GM23338 (cell line): ENCODE measurements around the gene XIRP2. TPM values are rescaled to one million over a fixed set of nuclear protein-coding genes. Genes with fewer than 3 reads are reported as not detected.

ENCODE experiments used
- ATAC-seq: fragments of 200-7000 bp; cut with Tn5 transposase; 3 replicates; pipeline ENCODE4 v1.9.1; 2020
- DNase-seq: peaks from one replicate; pipeline ENCODE4 v3.0.0-alpha.2; 2015; ENCODE audit warnings: low spot score
- H2AFZ ChIP-seq: fragments of 200-600 bp; sonication (generic); 2 replicates; pipeline ENCODE4 v1.8.0; 2016; ENCODE audit warnings: antibody characterized with exemption, mild to moderate bottlenecking, moderate library complexity
- H3F3A ChIP-seq: fragments of 200-600 bp; sonication (generic); replicated peaks from 2 replicates; pipeline ENCODE4 v1.8.0; 2017; ENCODE audit warnings: antibody characterized with exemption, mixed run types, low read depth
- H3K27ac ChIP-seq: fragments of 200-600 bp; sonication (generic); 2 replicates; pipeline ENCODE4 v1.6.1; 2016; ENCODE audit warnings: low read depth
- H3K27me3 ChIP-seq: fragments of 200-600 bp; sonication (generic); 2 replicates; pipeline ENCODE4 v1.8.0; 2016; ENCODE audit warnings: mild to moderate bottlenecking, mixed run types, moderate library complexity; ENCODE audit not compliant: insufficient read depth
- H3K36me3 ChIP-seq: fragments of 200-600 bp; sonication (generic); 2 replicates; pipeline ENCODE4 v1.8.0; 2016; ENCODE audit warnings: mild to moderate bottlenecking; ENCODE audit not compliant: insufficient read depth
- H3K4me1 ChIP-seq: fragments of 200-600 bp; sonication (generic); 2 replicates; pipeline ENCODE4 v1.8.0; 2016; ENCODE audit warnings: mild to moderate bottlenecking, moderate library complexity; ENCODE audit not compliant: insufficient read depth
- H3K4me2 ChIP-seq: fragments of 200-600 bp; sonication (generic); 2 replicates; pipeline ENCODE4 v1.7.1; 2017; ENCODE audit warnings: mixed run types
- H3K4me3 ChIP-seq: fragments of 200-600 bp; sonication (generic); 2 replicates; pipeline ENCODE4 v1.6.1; 2016; ENCODE audit warnings: mixed run types
- H3K79me2 ChIP-seq: fragments of 200-600 bp; sonication (generic); replicated peaks from 2 replicates; pipeline ENCODE4 v1.8.0; 2017; ENCODE audit warnings: mild to moderate bottlenecking; ENCODE audit not compliant: insufficient read depth
- H3K9me2 ChIP-seq: fragments of 200-600 bp; sonication (generic); 2 replicates; pipeline ENCODE4 v1.8.0; 2017; ENCODE audit not compliant: insufficient read depth
- H4K20me1 ChIP-seq: fragments of 200-600 bp; sonication (generic); replicated peaks from 2 replicates; pipeline ENCODE4 v1.8.0; 2017; ENCODE audit warnings: mild to moderate bottlenecking; ENCODE audit not compliant: insufficient read depth
- H3K27ac Mint-ChIP-seq: 2 replicates; pipeline ENCODE4 v1.8.0; 2020; ENCODE audit warnings: inconsistent platforms, mild to moderate bottlenecking, moderate library complexity, mixed read lengths
- H3K27me3 Mint-ChIP-seq: 3 replicates; pipeline ENCODE4 v1.8.0; 2022; ENCODE audit warnings: low read depth, mild to moderate bottlenecking, moderate library complexity, mixed read lengths, inconsistent platforms; ENCODE audit not compliant: insufficient read depth, poor library complexity
- H3K36me3 Mint-ChIP-seq: 3 replicates; pipeline ENCODE4 v1.8.0; 2021; ENCODE audit warnings: low read depth, mild to moderate bottlenecking, inconsistent platforms, moderate library complexity, mixed read lengths
- H3K4me1 Mint-ChIP-seq: 3 replicates; pipeline ENCODE4 v1.8.0; 2020; ENCODE audit warnings: mild to moderate bottlenecking, inconsistent platforms, mixed read lengths
- H3K4me3 Mint-ChIP-seq: 3 replicates; pipeline ENCODE4 v1.8.0; 2021; ENCODE audit warnings: moderate library complexity, mild to moderate bottlenecking, inconsistent platforms, mixed read lengths
- H3K9me3 Mint-ChIP-seq: 3 replicates; pipeline ENCODE4 v1.8.0; 2020; ENCODE audit warnings: moderate library complexity, mild to moderate bottlenecking, inconsistent platforms, mixed read lengths
- CREB1 ChIP-seq: fragments of 250-450 bp; sonication (Bioruptor Pico); IDR thresholded peaks from 2 replicates; pipeline ENCODE4 v1.5.0; 2020; ENCODE audit warnings: low read depth, mild to moderate bottlenecking, moderate library complexity
- ETS1 ChIP-seq: IDR thresholded peaks from 2 replicates; pipeline ENCODE4 v1.6.1; 2016; ENCODE audit warnings: antibody characterized with exemption
- EZH2 ChIP-seq: fragments of 200-600 bp; sonication (generic); IDR thresholded peaks from one replicate; pipeline ENCODE4 v1.8.0; 2017; ENCODE audit warnings: antibody characterized with exemption, mild to moderate bottlenecking, low read depth; ENCODE audit not compliant: unreplicated experiment
- EZH2phosphoT487 ChIP-seq: fragments of 200-600 bp; sonication (generic); IDR thresholded peaks from one replicate; pipeline ENCODE4 v1.8.1; 2018; ENCODE audit warnings: antibody characterized with exemption; ENCODE audit not compliant: unreplicated experiment
- JUNB ChIP-seq: IDR thresholded peaks from one replicate; pipeline ENCODE4 v1.6.1; 2016; ENCODE audit warnings: antibody characterized with exemption; ENCODE audit not compliant: unreplicated experiment
- NANOG ChIP-seq: IDR thresholded peaks from 2 replicates; pipeline ENCODE4 v1.6.1; 2016; ENCODE audit warnings: antibody characterized with exemption, borderline replicate concordance
- POLR2AphosphoS5 ChIP-seq: IDR thresholded peaks from 2 replicates; pipeline ENCODE4 v1.6.1; 2016; ENCODE audit warnings: antibody characterized with exemption, low read depth
- REST ChIP-seq: IDR thresholded peaks from one replicate; pipeline ENCODE4 v1.6.1; 2018; ENCODE audit warnings: antibody characterized with exemption; ENCODE audit not compliant: unreplicated experiment
- ZNF114 ChIP-seq: fragments of 250-450 bp; sonication (Bioruptor Pico); IDR thresholded peaks from 2 replicates; pipeline ENCODE4 v1.5.0; 2020; ENCODE audit warnings: mild to moderate bottlenecking, moderate library complexity
- ZNF331 ChIP-seq: fragments of 250-450 bp; sonication (Bioruptor Pico); IDR thresholded peaks from 2 replicates; pipeline ENCODE4 v1.5.0; 2020; ENCODE audit warnings: low read depth, mild to moderate bottlenecking, moderate library complexity
- ZNF462 ChIP-seq: fragments of 250-450 bp; sonication (Bioruptor Pico); IDR thresholded peaks from 2 replicates; pipeline ENCODE4 v1.5.0; 2020; ENCODE audit warnings: mild to moderate bottlenecking, moderate library complexity
- polyA plus RNA-seq: library from polyadenylated mRNA; unstranded; fragments of >200 nt; fragmentation: Nextera tagmentation; extraction: Ambion mirVana; gene quantifications from 2 replicates; pipeline ENCODE4 v1.2.1, GENCODE V29; 2016
- total RNA-seq: library from RNA; depleted of rRNA; stranded (reverse); fragments of >200 nt; shearing (Covaris generic); gene quantifications from 2 replicates; pipeline ENCODE4 v1.2.3, GENCODE V29; 2014
- TF ChIP-seq, protein P1 (sequence below), 2 experiments: fragments of 200-600 bp in 1 of 2; sonication (generic) in 1 of 2; conservative IDR thresholded peaks; 2 replicates each; pipeline versions ENCODE4 v1.5.1 to v1.6.1; 2016 to 2017; ENCODE audit warnings: antibody characterized with exemption in 2 of 2, low read depth in 2 of 2, mild to moderate bottlenecking in 2 of 2, moderate library complexity in 1 of 2

The XIRP2 gene
- total and polyA plus RNA-seq, 2 experiments from 2014 or later = 0.17 to 0.31 TPM

- TF ChIP-seq, protein P1, sequence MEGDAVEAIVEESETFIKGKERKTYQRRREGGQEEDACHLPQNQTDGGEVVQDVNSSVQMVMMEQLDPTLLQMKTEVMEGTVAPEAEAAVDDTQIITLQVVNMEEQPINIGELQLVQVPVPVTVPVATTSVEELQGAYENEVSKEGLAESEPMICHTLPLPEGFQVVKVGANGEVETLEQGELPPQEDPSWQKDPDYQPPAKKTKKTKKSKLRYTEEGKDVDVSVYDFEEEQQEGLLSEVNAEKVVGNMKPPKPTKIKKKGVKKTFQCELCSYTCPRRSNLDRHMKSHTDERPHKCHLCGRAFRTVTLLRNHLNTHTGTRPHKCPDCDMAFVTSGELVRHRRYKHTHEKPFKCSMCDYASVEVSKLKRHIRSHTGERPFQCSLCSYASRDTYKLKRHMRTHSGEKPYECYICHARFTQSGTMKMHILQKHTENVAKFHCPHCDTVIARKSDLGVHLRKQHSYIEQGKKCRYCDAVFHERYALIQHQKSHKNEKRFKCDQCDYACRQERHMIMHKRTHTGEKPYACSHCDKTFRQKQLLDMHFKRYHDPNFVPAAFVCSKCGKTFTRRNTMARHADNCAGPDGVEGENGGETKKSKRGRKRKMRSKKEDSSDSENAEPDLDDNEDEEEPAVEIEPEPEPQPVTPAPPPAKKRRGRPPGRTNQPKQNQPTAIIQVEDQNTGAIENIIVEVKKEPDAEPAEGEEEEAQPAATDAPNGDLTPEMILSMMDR (conservative IDR thresholded peaks at IDR 0.05; ENCODE audit: low read depth in 2 of 2) = no peak
- no peak for TF ChIP-seq EZH2
Measured at GRCh38 chr2:167275046-167275445, 386.8 kb downstream of the XIRP2 start (continued).

- Histone ChIP-seq H3K4me3 (no peak overlapping the region), H3K9me2 (no peaks in the 10 kb centered on the region), H3K79me2 (no peaks in the 10 kb centered on the region), H4K20me1 (no peaks in the 10 kb centered on the region), H3K4me1 (peaks cover 28% of the 10 kb centered on the region), H3K27me3 (no peaks in the 10 kb centered on the region), H3K27ac (no peak overlapping the region), H3F3A (no peaks in the 10 kb centered on the region), H3K36me3 (0 out of 2 replicates have a peak, but pooled peaks cover 4% of the 10 kb centered on the region), H2AFZ (no peak overlapping the region), H3K4me2 (no peak overlapping the region)
- ATAC-seq (no peak), DNase-seq (no peak)
- peaks cover 19% of the 10 kb centered on the region for H3K4me1 Mint-ChIP-seq
- no peaks in the 10 kb centered on the region for H3K27me3 Mint-ChIP-seq
- H3K27ac Mint-ChIP-seq = no peak overlapping the region
- H3K36me3 Mint-ChIP-seq = peaks cover 12% of the 10 kb centered on the region; the same call in 2 of the 3 replicates
- no peak overlapping the region for H3K4me3 Mint-ChIP-seq
- H3K9me3 Mint-ChIP-seq = peaks cover 10% of the 10 kb centered on the region; the same call in 2 of the 3 replicates
- no peak for TF ChIP-seq REST
- no peak for TF ChIP-seq CREB1 (CRISPR knock-in tag)
- no peak for TF ChIP-seq ZNF114 (CRISPR knock-in tag)
- no peak for TF ChIP-seq ETS1
- no peak for TF ChIP-seq ZNF331 (CRISPR knock-in tag)
- no peak for TF ChIP-seq NANOG
- TF ChIP-seq EZH2 = no peak
- TF ChIP-seq EZH2phosphoT487 = no peak
- TF ChIP-seq POLR2AphosphoS5 = no peak
- no peak for TF ChIP-seq ZNF462 (CRISPR knock-in tag)
- no peak for TF ChIP-seq JUNB
Measured at GRCh38 chr2:167279810-167280209, 391.5 kb downstream of the XIRP2 start.
